Epidermal melanocyte (primary cell): ENCODE data around the gene CUL1.
"Not testable (repeated sequence)": the region's sequence is repeated elsewhere in the genome, so short reads cannot be mapped to it uniquely, and the experiment has no call there.

Source experiments
- DNase-seq: peaks from one replicate; pipeline ENCODE4 v3.0.0; 2011; ENCODE audit warnings: low spot score; ENCODE audit not compliant: insufficient read length

CUL1 gene

GRCh38 chr7:148697256-148698006, 1.3 kb upstream of the CUL1 start:
- peak; percentile 41 for DNase-seq

GRCh38 chr7:148698007-148698396, 701 bp upstream of the CUL1 start:
- DNase-seq, result no peak

GRCh38 chr7:148699024-148699781, 500 bp downstream of the CUL1 start:
- DNase-seq, result no peak

- no peak for DNase-seq
Measured at GRCh38 chr7:148699782-148700629, 1.3 kb downstream of the CUL1 start.

- DNase-seq, result no peak
Measured at GRCh38 chr7:148700661-148701064, 2.0 kb downstream of the CUL1 start.

- no peak for DNase-seq
Measured at GRCh38 chr7:148701414-148701813, 2.7 kb downstream of the CUL1 start.

GRCh38 chr7:148702876-148703670, 4.4 kb downstream of the CUL1 start:
- DNase-seq, result no peak

- not testable (repeated sequence) for DNase-seq
Measured at GRCh38 chr7:148703671-148703962, 4.9 kb downstream of the CUL1 start.

GRCh38 chr7:148704189-148704588, 5.5 kb downstream of the CUL1 start:
- DNase-seq, result no peak

- no peak for DNase-seq
Measured at GRCh38 chr7:148704970-148705369, 6.3 kb downstream of the CUL1 start.

GRCh38 chr7:148706368-148706767, 7.7 kb downstream of the CUL1 start:
- DNase-seq, result no peak

- DNase-seq, result no peak
Measured at GRCh38 chr7:148708026-148708885, 9.6 kb downstream of the CUL1 start.

GRCh38 chr7:148709014-148709413, 10.3 kb downstream of the CUL1 start:
- DNase-seq, result no peak

- DNase-seq, result not testable (repeated sequence)
Measured at GRCh38 chr7:148710426-148710825, 11.7 kb downstream of the CUL1 start.

- no peak for DNase-seq
Measured at GRCh38 chr7:148711191-148712102, 12.7 kb downstream of the CUL1 start.

- no peak for DNase-seq
Measured at GRCh38 chr7:148712678-148713329, 14.1 kb downstream of the CUL1 start.

- no peak for DNase-seq
Measured at GRCh38 chr7:148714498-148714897, 15.8 kb downstream of the CUL1 start.

- no peak for DNase-seq
Measured at GRCh38 chr7:148715027-148715426, 16.3 kb downstream of the CUL1 start.
